NCI-H2081 treated with DMSO at 0.1 percent for 48 hours (cell line): ENCODE results near the gene HCN1.
"Not testable (repeated sequence)": the region's sequence is repeated elsewhere in the genome, so short reads cannot be mapped to it uniquely, and the experiment has no call there.

Experiments used
- DNase-seq: peaks from one replicate; lab custom pipeline; 2025; lab: John Stamatoyannopoulos, UW

Gene HCN1

DNA sequence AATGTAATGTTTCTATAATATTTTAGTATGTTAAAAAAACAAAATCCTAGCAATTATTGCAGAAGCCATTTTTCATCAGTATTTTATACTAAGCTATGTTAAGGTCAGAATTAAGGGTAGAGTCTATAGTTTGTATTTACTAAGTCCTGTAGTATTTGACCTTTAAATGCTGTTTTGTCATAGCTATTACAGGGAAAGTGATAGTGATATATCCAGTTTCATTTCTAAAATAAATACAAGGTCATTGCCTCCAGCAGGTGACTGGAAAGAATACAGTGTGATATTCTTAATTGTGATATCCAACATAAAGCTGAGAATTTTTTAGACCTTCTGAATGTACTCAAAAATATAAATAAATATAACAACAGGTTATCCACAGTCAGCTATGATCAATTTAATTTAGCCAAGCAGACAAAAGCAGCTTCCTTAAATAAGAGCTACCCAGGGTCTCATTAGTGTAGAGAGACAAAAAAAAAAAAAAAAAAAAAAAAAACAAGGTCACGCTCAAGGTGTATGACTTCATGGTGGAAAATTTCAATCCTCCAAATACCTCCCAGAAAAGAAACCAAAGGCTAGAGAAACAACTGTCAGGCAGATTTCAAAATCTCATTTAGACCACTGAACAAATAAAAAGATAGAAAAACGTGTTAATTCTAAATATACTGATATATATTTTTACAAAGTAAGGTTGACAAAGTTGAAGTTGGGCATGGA lies 278.7 kb downstream of the HCN1 start:
- DNase-seq = no peak

DNA sequence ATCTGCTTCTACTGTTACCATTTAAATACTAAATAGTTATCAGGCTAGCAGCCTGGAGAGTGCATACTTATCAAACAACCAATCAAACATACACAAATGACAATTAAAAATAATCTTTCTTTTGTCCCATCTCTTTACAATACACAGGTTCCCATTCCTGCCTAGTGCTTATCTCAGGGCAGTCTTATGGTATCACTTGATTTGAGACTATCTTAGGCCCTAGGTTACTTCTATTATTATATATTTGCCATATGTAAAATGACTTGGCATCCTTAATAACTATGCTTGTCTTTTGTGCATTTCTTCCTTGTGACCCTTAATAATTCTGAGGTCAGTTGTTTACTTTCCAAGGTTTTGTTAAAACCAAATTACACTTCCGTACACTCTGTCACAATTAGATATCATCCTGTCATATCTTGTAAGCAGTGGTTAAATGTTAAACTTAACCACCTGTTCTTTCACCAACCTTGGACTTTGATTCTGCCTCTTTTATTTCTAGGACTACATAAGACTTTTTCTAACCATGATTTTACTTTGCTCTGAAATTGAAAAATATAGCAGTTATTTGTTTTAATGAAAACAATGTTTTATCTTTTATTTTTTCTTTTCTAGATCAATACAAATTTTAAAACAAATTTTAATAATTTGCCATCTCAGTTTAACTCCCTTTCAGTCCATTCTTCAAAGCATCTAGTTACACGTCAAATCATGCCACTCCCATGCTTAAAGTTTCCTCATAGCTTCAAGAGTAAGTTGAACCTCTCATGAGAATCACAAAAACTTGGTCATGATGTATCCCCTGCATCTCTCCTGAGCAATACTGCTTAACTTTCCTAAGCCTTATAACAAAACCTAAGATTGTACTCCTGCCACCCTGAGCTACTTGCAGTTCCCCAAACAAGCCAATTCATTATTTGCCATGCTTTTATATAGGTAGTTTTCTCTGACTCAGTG lies 281.3 kb downstream of the HCN1 start:
- no peak for DNase-seq

DNA sequence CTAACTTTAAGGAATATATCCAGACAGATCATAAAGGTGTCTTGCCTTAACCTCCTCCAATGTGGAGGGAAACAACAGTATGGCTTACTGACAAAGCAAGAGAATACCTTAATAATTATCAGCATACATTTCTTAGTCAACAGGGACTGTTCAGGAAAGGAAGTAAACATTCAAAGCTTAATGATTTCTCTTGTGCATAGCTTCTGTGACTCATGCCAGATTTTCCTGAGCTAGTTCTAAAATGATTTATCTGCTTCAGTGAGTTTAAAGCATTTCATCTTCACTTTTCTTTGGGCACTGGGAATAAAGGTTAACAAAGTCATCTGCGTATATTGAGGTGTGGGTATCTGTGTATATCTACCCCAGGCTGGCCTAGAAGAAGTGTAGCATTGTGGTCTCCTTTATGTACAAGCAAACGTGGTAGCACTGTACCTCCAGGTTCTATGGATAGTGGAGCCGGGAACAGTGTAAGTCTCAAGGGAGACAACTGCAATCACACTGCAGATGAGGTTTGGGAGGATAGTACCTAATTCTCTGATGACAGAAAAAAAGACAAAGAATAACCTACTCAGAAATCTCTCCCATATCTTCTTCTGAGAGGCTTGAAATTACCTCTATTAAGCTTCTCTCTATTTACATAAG lies 284.1 kb downstream of the HCN1 start:
- DNase-seq = no peak

DNA sequence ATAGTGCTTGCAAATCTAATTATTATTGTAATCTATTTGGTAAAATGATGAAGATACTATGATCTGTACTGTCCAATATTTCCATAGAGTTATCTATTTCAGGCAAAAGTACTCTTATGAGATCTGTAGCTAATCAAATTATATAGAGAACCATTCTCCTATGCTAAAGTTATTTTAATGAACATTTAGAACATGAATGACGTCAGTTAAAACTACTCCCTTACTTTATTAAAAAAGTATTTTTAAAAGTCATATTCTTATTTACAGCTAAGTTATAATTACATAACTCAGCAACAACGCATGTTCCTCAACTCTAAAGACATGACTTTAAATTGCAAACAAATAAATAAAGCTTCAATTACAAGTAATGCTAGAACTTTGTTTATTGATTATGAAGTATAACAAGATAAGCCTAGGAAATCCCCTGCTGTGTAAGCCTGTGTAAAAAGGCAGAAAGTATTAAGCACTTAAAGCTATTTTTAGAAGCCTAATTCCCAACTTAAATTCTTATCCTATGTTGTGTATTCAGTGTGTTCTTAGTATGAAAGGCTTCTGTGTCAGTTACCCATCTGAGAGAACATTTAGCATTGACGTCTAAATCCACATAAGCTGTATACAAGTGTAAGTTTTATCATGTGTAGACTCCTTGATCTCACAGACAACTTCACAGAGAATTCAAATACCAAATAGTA lies 285.7 kb downstream of the HCN1 start:
- no peak for DNase-seq

DNA sequence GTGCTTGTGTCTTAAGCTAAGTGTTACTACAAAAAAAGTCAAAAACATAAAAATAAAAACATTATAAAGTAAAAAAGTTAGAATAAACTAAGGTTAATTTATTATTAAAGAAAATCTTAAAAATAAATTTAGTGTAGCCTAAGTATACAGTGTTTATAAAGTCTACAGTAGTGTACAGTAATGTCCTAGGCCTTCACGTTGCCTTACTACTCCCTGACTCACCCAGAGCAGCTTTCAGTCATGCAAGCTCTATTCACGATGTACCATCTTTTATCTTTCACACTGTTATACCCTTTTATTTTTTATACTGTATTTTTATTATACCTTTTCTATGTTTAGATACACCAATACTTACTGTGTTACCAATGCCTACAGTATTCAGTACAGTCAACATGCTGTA lies 288.1 kb downstream of the HCN1 start:
- DNase-seq = no peak

DNA sequence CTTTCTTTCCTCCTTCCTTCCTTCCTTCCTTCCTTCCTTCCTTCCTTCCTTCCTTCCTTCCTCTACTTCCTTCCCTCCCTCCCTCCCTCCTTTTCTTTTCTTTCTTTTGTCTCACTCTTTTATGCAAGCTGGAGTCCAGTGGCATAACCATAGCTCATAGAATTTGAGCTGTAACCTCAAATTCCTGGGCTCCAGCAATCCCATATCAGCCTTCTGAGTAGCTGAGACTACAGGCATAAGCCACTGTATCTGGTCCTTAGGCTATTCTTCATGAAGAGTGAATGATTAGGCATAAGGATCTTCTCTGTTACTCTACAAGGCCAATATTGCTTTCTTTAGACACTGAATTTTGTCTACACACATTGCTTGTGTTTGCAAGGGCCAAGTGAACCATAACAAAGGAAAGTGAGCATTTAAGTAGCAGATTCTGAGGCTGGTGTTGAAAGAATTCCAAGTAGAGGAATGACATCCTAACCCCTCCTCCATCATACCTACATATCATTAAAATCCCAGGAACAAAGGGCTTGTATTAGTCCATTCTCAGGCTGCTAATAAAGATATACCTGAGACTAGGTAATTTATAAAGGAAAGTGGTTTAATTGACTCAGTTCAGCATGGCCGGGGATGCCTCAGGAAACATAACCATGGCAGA lies 293.2 kb downstream of the HCN1 start:
- DNase-seq = no peak

DNA sequence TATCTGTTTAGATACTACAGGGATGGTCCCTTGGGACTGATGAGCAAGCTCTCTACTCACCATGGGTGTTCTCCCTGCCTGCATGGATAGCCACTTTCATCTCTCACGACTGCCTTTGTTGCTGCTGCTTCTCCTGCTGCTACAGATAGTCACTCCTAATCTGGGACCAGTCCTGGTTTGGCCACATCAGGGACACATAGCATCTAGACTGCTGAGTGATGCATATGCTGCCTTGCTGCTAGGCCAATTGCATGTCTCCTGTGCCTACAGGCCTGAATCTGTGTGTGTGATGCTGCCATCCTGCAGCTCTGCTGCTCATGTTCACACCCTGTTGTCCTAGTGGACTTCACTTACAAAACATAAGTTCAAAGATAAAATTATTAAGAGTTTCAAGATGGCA lies 297.1 kb downstream of the HCN1 start:
- no peak for DNase-seq

DNA sequence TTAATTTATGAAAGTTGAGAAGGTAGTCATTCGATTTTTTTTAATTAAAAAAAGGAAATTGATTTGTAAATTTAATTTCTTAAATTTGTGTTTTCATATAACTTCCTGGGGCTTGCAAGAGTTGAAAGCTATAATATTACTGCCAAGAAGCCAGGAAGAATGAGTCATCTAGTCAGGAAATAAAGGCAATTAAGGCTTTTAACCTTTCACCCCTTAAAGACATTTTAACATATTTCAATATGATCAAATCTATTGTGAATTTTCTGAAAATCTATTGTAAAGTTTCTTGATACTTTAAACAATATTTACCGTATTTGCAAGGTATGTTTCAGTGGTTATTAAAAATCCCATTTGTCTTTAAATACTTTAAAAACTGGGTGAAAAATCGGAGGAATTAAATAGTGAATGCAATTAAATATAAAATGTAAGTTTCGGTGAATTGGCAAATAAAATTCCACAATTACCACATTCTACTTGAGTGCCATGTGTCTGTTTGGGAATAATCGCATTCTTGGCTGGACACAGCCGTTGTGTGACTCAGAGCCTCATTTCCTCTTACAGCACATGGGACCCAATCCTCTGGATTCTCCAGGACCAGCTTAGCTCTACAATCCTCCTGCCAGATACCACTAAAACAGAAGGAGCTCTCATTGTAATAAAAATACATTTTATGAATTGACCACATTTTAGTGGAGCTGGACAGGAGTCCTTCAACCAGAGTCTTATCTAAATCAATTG lies 310.7 kb downstream of the HCN1 start:
- no peak for DNase-seq

DNA sequence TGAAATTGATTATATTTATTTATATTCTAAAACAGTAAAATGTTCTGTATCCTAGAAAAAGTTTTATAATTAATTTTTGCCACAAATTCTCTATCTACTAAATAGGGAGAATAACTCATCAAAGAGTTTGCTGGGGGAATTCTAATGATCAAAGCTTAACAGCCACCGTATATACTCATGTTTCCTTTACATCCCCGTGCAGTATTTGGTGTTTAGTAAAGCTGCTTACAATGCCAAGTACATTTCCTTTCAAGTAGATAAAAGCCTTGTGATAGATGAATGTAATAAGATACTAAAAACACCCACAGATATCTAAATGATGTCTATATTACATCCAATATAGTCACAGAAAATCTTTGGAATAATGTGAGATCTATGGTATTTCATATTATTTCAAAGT lies 312.2 kb downstream of the HCN1 start:
- no peak for DNase-seq

DNA sequence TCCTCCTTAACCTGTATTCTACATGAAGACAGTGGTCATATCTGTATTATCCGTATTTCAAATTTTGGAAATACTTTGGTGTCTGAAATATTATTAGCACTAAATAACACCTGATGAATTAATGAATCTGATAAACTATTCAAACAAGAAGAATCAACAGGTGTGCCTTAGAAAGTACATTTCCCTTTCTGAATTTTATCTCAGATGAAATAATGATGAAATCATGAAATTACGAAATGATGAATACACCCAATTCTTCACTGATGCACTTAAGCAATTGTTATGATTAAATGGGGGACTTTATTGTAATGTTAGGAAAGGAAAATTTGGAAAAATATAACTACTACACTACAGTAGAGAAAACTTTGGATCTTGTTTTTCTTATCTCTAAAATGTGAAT lies 313.6 kb downstream of the HCN1 start:
- no peak for DNase-seq

DNA sequence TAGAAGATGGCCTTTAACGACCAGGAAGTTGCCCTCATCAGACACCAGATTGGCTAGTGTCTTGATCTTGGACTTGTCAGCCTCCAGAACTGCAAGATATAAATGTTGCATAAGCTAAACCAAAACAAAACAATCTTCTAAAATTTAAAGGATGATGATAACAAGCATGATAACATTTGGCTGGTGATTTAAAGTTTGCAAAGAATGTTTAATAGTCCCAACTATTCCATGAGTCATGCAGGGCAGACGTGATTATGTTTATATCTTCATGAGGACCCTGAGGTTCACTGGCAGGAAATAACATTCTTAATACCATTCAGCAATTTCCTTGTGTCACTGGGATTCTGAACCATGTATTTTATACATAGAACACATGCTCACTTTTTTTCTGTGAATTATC lies 319.8 kb downstream of the HCN1 start:
- no peak for DNase-seq

DNA sequence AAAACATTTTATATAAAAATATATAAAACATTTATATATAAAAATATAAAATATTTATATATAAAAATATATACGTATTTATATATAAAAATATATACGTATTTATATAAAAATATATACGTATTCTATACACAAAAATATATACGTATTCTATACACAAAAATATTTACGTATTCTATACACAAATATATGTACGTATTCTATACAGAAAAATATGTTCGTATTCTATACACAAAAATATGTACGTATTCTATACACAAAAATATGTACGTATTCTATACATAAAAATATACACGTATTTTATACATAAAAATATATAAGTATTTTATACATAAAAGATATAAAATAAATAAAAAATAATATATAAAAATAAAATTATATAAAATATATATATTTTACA lies 323.6 kb downstream of the HCN1 start:
- DNase-seq = no peak

DNA sequence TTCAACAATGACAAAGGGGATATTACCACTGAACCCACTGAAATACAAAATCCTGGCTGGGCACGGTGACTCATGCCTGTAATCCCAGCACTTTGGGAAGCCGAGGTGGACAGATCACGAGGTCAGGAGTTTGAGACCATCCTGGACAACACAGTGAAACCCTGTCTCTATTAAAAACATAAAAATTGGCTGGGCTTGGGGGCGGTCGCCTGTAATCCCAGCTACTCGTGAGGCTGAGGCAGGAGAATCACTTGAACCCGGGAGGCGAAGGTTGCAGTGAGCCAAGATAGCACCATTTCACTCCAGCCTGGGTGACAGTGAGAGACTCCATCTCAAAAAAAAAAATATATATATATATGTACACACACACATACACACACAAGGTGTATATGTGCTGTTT lies 324.8 kb downstream of the HCN1 start:
- not testable (repeated sequence) for DNase-seq

DNA sequence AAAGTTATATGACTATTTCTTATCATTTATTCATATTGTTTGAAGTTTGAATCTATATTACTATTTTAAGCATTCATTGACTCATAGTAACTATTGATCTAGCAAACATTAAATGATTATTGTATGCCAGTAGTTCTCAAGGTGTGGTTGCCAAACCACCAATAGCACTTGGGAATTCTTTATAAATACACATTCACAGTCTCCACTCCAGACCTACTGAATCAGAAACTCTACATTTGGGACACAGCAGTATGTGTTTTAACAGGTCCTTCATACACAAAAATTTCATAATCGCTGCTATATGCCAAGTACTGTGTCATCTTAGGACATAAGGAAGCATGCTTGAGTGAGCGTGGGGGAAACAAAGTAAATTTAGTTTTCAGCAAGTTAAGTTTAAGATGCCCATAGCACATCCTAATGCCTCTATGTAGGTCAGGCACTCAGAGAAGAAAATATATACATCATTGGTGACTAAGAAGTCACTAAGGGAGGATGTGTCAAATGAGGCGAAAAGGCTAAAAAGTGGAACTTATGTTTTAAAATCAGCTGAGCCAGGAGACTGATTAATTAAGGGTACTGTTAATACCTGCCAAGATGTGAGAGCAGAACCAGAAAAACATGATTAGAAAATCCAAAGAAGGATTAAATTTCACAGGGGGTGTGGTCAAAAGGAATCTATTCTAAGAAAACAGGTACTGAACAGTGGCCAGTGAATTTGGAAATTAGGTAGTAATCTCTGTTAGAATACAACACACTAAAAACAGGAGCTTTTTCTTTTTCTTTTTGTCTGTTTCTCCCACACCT lies 340.8 kb downstream of the HCN1 start:
- DNase-seq = no peak

DNA sequence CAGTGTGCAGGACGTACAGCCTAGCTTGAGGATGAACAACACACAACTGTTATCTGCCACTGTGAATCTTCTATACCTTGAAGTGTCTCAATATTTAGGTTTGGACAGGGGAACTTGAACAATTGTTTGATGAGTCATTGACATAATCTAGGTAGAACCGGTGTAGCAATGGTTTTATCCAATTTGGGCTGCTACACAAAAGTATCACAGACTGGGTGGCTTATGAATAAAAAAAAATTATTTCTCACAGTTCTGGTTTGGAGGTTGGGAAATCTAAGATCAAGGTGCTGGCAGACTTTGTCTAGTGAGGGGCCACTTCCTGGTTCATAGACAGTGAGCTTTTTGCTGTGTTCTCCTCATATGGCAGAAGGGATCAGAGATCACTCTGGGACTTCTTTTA lies 359.7 kb downstream of the HCN1 start:
- DNase-seq = no peak

DNA sequence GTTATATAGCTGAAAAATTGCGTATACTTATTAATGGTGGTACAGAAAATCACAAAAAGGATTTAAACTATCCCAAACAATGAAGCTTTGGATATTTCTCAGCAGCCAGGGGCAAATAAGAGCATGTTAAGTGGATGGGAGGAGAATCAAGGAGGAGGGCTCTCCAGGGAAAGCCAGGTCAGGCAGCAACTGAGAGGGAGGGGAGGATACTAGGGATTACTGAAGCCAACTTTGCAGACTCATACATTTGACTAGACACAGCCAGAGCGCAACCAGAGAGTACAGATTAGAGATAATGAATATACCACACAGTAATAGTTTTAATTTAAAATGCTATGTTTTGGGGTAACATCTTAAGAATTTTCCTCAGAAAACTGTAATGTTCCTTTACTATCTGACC lies 360.2 kb downstream of the HCN1 start:
- DNase-seq = no peak

DNA sequence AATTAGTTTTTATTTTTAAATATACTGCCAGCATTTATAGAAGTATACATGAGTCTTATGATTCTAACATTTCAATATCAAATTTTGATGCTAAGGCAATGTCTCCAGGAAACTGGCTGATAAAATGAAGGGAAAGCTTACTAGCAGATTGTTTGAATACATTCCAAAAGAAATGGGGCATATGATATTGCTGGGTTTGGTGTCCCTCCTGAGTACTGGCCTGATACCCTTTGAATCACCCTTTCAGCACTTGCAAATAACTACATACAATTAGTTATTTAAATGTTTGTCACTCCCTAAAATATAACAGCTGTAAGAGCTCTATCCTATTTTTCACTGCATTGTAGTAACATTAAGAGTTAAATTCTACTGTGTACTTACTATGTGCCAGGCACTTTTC lies 360.8 kb downstream of the HCN1 start:
- DNase-seq = no peak

DNA sequence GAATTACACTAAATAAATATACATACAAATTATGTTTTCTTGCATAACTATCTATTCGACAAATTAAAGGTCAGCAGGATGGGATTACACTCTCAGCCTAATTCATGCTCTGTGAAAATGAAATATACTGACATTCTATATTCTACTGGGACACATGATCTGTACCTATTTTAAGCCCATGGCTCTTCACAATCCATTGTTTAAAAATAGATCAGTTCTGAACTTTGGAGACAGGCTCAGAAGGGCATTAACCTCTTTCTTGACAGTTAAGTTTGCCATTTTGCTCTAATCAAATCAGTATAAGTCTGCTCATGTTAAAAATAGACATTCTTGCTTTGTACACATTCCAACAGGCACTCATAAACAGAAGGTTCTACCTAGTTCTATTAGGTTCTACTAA lies 361.2 kb downstream of the HCN1 start:
- DNase-seq = no peak

DNA sequence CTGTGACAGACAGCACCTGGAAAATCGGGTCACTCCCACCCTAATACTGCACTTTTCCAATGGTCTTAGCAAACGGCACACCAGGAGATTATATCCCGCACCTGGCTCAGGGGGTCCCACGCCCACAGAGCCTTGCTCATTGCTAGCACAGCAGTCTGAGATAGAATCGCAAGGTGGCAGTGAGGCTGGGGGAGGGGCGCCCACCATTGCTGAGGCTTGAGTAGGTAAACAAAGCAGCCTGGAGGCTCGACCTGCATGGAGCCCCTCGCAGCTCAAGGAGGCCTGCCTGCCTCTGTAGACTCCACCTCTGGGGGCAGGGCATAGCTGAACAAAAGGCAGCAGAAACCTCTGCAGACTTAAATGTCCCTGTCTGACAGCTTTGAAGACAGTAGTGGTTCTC lies 383.6 kb downstream of the HCN1 start:
- not testable (repeated sequence) for DNase-seq

DNA sequence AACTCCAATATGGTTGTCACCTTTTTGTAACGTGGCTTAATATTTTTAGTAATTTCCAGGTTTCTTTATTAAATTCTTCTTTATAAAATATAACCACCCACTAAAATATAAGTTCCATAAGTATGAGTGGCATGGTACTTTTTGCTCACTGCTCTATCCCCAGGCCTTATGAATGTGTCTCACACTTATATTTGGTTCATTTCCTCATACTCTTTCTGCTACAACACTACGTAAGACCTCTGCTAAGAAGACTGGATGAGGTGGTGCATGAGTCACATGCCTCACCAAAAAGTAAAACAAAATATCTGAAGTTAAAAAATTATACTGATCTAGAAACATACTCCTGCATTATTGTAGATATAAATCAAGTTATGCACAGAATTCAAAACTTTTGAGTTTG lies 400.9 kb downstream of the HCN1 start:
- no peak for DNase-seq
